GM12878 (cell line): ENCODE data around the gene ABRACL. TPM values are rescaled to one million over a fixed set of nuclear protein-coding genes. Genes with fewer than 3 reads are reported as not detected.

Experiments
- ATF2 ChIP-seq: IDR thresholded peaks from 2 replicates; pipeline ENCODE4 v1.6.1; 2012; ENCODE audit warnings: low read length, inconsistent platforms
- BCL3 ChIP-seq: IDR thresholded peaks from 2 replicates; pipeline ENCODE4 v1.6.1; 2011; ENCODE audit warnings: borderline replicate concordance, low read depth, mild to moderate bottlenecking, moderate library complexity, low read length; ENCODE audit not compliant: insufficient read depth, poor library complexity, severe bottlenecking
- CREM ChIP-seq: IDR thresholded peaks from 2 replicates; pipeline ENCODE4 v1.6.1; 2014; ENCODE audit warnings: antibody characterized with exemption, low read depth
- DPF2 ChIP-seq: fragments of 450-650 bp; IDR thresholded peaks from 2 replicates; pipeline ENCODE4 v1.6.1; 2017; ENCODE audit warnings: mild to moderate bottlenecking
- ETV6 ChIP-seq, 2 experiments: fragments of 450-650 bp in 1 of 2; IDR thresholded peaks in 1 of 2; conservative IDR thresholded peaks in 1 of 2; 2 replicates each; pipeline ENCODE4 v1.6.1; 2014; ENCODE audit warnings: antibody characterized with exemption in 1 of 2, borderline replicate concordance in 1 of 2, low read depth in 1 of 2, mild to moderate bottlenecking in 1 of 2, moderate library complexity in 1 of 2
- GATAD2B ChIP-seq: fragments of 450-650 bp; conservative IDR thresholded peaks from 2 replicates; pipeline ENCODE4 v1.6.1; 2017; ENCODE audit warnings: low read depth, mild to moderate bottlenecking, moderate library complexity
- IRF4 ChIP-seq: IDR thresholded peaks from 2 replicates; pipeline ENCODE4 v1.6.1; 2011; ENCODE audit warnings: low read depth, low read length
- JUNB ChIP-seq: IDR thresholded peaks from 2 replicates; pipeline ENCODE4 v1.6.1; 2016; ENCODE audit warnings: antibody characterized with exemption, mild to moderate bottlenecking
- MEF2A ChIP-seq: IDR thresholded peaks from 2 replicates; pipeline ENCODE4 v1.6.1; 2011; ENCODE audit warnings: low read depth, mild to moderate bottlenecking, low read length, moderate library complexity; ENCODE audit not compliant: insufficient read depth
- MEF2B ChIP-seq: fragments of 450-650 bp; IDR thresholded peaks from 2 replicates; pipeline ENCODE4 v1.6.1; 2018; ENCODE audit warnings: mild to moderate bottlenecking, moderate library complexity; ENCODE audit not compliant: partially characterized antibody, poor library complexity, severe bottlenecking
- MTA3 ChIP-seq: IDR thresholded peaks from 2 replicates; pipeline ENCODE4 v1.6.1; 2012; ENCODE audit warnings: low read length, inconsistent platforms, borderline replicate concordance
- MXI1 ChIP-seq: fragments of 150-350 bp; IDR thresholded peaks from 2 replicates; pipeline ENCODE4 v1.6.1; 2011; ENCODE audit warnings: low read depth, mild to moderate bottlenecking, inconsistent platforms, low read length, improper control_type of control experiment
- MYB ChIP-seq: fragments of 150-350 bp; IDR thresholded peaks from 2 replicates; pipeline ENCODE4 v1.6.1; 2014; ENCODE audit warnings: mild to moderate bottlenecking, low read depth, low read length, borderline replicate concordance
- NBN ChIP-seq: fragments of 450-650 bp; IDR thresholded peaks from 2 replicates; pipeline ENCODE4 v1.6.1; 2016
- NFIC ChIP-seq: IDR thresholded peaks from 2 replicates; pipeline ENCODE4 v1.6.1; 2012; ENCODE audit warnings: low read depth, mild to moderate bottlenecking, inconsistent platforms, low read length, moderate library complexity
- PAX8 ChIP-seq: fragments of 450-650 bp; IDR thresholded peaks from 2 replicates; pipeline ENCODE4 v1.6.1; 2017; ENCODE audit warnings: mild to moderate bottlenecking, moderate library complexity
- POU2F2 ChIP-seq: IDR thresholded peaks from 3 replicates; pipeline ENCODE4 v1.6.1; 2011; ENCODE audit warnings: low read depth, mild to moderate bottlenecking, low read length, borderline replicate concordance
- ZNF592 ChIP-seq: fragments of 450-650 bp; IDR thresholded peaks from 2 replicates; pipeline ENCODE4 v1.6.1; 2017; ENCODE audit warnings: mild to moderate bottlenecking, moderate library complexity
- ZZZ3 ChIP-seq: IDR thresholded peaks from 2 replicates; pipeline ENCODE4 v1.6.1; 2011; ENCODE audit warnings: low read depth; ENCODE audit not compliant: control insufficient read depth, insufficient read length
- polyA plus RNA-seq, 11 experiments: library from polyadenylated mRNA; depleted of rRNA in 4 of 11; unstranded in 6 of 11; stranded (reverse) in 5 of 11; fragments of >200 nt; fragmentation: Nextera tagmentation in 4 of 11; fragmentation: Illumina TruSeq in 1 of 11; extraction: Ambion mirVana in 4 of 11; extraction: Trizol in 1 of 11; gene quantifications; 1 replicate in 1 of 11; 2 replicates in 10 of 11; pipeline versions ENCODE4 v1.2.1 to v1.2.3, GENCODE V29; 2011 to 2016; ENCODE audit warnings: inconsistent platforms in 2 of 11, missing spikeins in 2 of 11, low read depth in 1 of 11
- total RNA-seq, 4 experiments: library from RNA; depleted of rRNA in 3 of 4; stranded (reverse); fragments of >200 nt in 3 of 4; fragmentation: Illumina TruSeq in 1 of 4; extraction: Trizol in 1 of 4; gene quantifications; 2 replicates each; pipeline versions ENCODE4 v1.2.1 to v1.2.3, GENCODE V29; 2013 to 2021
- TF ChIP-seq, protein P1 (sequence below): fragments of 450-650 bp; IDR thresholded peaks from 2 replicates; pipeline ENCODE4 v1.6.1; 2017; ENCODE audit warnings: mild to moderate bottlenecking, low read depth, inconsistent platforms; ENCODE audit not compliant: poor library complexity, severe bottlenecking

Gene ABRACL
- total and polyA plus RNA-seq, 10 of the 15 experiments (the other 5 are each of a cell fraction or from before 2014, with no cell fraction given): 111 to 647 (median 192) TPM

- TF ChIP-seq ATF2 (peak; percentile 34; the same call in 1 of the 2 replicates), MEF2A (0 out of 2 replicates have a peak, but pooled peaks have one; percentile 72), NBN (no peak), BCL3 (no peak), PAX8 (0 out of 2 replicates have a peak, but pooled peaks have one; percentile 38), MXI1 (peak; percentile 29; the same call in 1 of the 2 replicates), ZZZ3 (no peak), POU2F2 (peak; percentile 96), ZNF592 (no peak), JUNB (no peak), DPF2 (peak; percentile 64), MYB (no peak), CREM (peak; percentile 12; the same call in 1 of the 2 replicates), ETV6 (conservative IDR thresholded peaks at IDR 0.05 in 1 of 2, IDR thresholded peaks at IDR 0.05 in 1 of 2; ENCODE audit: borderline replicate concordance in 1 of 2, low read depth in 1 of 2) (peak in 1 of 2 experiments; percentile 84; a peak in 2 of 4 replicates), MTA3 (0 out of 2 replicates have a peak, but pooled peaks have one; percentile 64), NFIC (0 out of 2 replicates have a peak, but pooled peaks have one; percentile 40), IRF4 (0 out of 2 replicates have a peak, but pooled peaks have one; percentile 13), MEF2B (peak; percentile 46), GATAD2B (0 out of 2 replicates have a peak, but pooled peaks have one; percentile 37)
- TF ChIP-seq, protein P1, sequence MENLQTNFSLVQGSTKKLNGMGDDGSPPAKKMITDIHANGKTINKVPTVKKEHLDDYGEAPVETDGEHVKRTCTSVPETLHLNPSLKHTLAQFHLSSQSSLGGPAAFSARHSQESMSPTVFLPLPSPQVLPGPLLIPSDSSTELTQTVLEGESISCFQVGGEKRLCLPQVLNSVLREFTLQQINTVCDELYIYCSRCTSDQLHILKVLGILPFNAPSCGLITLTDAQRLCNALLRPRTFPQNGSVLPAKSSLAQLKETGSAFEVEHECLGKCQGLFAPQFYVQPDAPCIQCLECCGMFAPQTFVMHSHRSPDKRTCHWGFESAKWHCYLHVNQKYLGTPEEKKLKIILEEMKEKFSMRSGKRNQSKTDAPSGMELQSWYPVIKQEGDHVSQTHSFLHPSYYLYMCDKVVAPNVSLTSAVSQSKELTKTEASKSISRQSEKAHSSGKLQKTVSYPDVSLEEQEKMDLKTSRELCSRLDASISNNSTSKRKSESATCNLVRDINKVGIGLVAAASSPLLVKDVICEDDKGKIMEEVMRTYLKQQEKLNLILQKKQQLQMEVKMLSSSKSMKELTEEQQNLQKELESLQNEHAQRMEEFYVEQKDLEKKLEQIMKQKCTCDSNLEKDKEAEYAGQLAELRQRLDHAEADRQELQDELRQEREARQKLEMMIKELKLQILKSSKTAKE: peak; percentile 32
These were observed 1.9 kb downstream of the ABRACL start (continued) for GRCh38 chr6:139030228-139030963.
